Mesendoderm (in vitro differentiated cells): ENCODE measurements around the gene PPP3R1. TPM values are rescaled to one million over a fixed set of nuclear protein-coding genes. Genes with fewer than 3 reads are reported as not detected.

Experiments used
- DNase-seq: peaks from one replicate; pipeline ENCODE4 v3.0.0; 2013
- H2AK5ac ChIP-seq: 2 replicates; pipeline ENCODE4 v1.6.1; 2013; ENCODE audit warnings: low read length, inconsistent platforms
- H2BK120ac ChIP-seq: 2 replicates; pipeline ENCODE4 v1.6.1; 2013; ENCODE audit warnings: low read depth, mild to moderate bottlenecking, low read length, moderate library complexity, mixed read lengths
- H2BK15ac ChIP-seq: replicated peaks from 2 replicates; pipeline ENCODE4 v1.6.1; 2013; ENCODE audit warnings: low read depth, mild to moderate bottlenecking, moderate library complexity
- H2BK5ac ChIP-seq: 2 replicates; pipeline ENCODE4 v1.6.1; 2013; ENCODE audit warnings: low read length, inconsistent platforms
- H3K18ac ChIP-seq: 2 replicates; pipeline ENCODE4 v1.6.1; 2013; ENCODE audit warnings: mild to moderate bottlenecking, low read length, mixed read lengths
- H3K23ac ChIP-seq: one replicate; pipeline ENCODE4 v1.6.1; 2013; ENCODE audit warnings: low read length
- H3K27ac ChIP-seq: 2 replicates; pipeline ENCODE4 v1.5.1; 2013; ENCODE audit warnings: low read depth, mild to moderate bottlenecking, inconsistent platforms, low read length, moderate library complexity
- H3K27me3 ChIP-seq: 2 replicates; pipeline ENCODE4 v1.6.1; 2013; ENCODE audit warnings: low read length, control low read depth, mild to moderate bottlenecking, inconsistent platforms; ENCODE audit not compliant: insufficient read depth, poor library complexity
- H3K36me3 ChIP-seq: 2 replicates; pipeline ENCODE4 v1.6.1; 2013; ENCODE audit warnings: low read length, inconsistent platforms; ENCODE audit not compliant: control insufficient read depth, insufficient read depth
- H3K4ac ChIP-seq: one replicate; pipeline ENCODE4 v1.6.1; 2013; ENCODE audit warnings: low read depth, mild to moderate bottlenecking, low read length, moderate library complexity
- H3K4me1 ChIP-seq: 2 replicates; pipeline ENCODE4 v1.6.1; 2013; ENCODE audit warnings: low read depth, low read length, inconsistent platforms; ENCODE audit not compliant: control insufficient read depth
- H3K4me2 ChIP-seq: 2 replicates; pipeline ENCODE4 v1.6.1; 2013; ENCODE audit warnings: low read length
- H3K4me3 ChIP-seq: 2 replicates; pipeline ENCODE4 v1.5.1; 2013; ENCODE audit warnings: mild to moderate bottlenecking, low read length
- H3K56ac ChIP-seq: one replicate; pipeline ENCODE4 v1.6.1; 2013; ENCODE audit warnings: low read length
- H3K79me1 ChIP-seq: 2 replicates; pipeline ENCODE4 v1.6.1; 2013; ENCODE audit warnings: low read length, inconsistent platforms
- H3K79me2 ChIP-seq: 2 replicates; pipeline ENCODE4 v1.6.1; 2013; ENCODE audit warnings: mild to moderate bottlenecking, low read length; ENCODE audit not compliant: control insufficient read depth, insufficient read depth
- H3K9ac ChIP-seq: 2 replicates; pipeline ENCODE4 v1.6.1; 2013; ENCODE audit warnings: low read length, inconsistent platforms
- H4K5ac ChIP-seq: one replicate; pipeline ENCODE4 v1.6.1; 2013; ENCODE audit warnings: low read length
- H4K8ac ChIP-seq: one replicate; pipeline ENCODE4 v1.6.1; 2013; ENCODE audit warnings: low read depth, mild to moderate bottlenecking, control low read depth, low read length, moderate library complexity
- WGBS: extraction: QIAGEN DNeasy Blood & Tissue Kit; methylation state at CpG from one replicate; pipeline ENCODE4 v1.1.7; 2013; ENCODE audit warnings: low lambda C conversion rate, missing lambda C conversion rate; ENCODE audit not compliant: insufficient coverage; ENCODE audit errors: extremely low coverage; 5-methylcytosine and 5-hydroxymethylcytosine counted together
- polyA plus RNA-seq, 2 experiments: library from polyadenylated mRNA; stranded (reverse); fragments of 200-250 nt; gene quantifications; one replicate each; pipeline ENCODE4 v1.2.3, GENCODE V29; 2013

Gene PPP3R1
- polyA plus RNA-seq (2013, experiment 1 of 2), result 42.4 TPM
- 42.0 TPM for polyA plus RNA-seq (2013, experiment 2 of 2)

- Histone ChIP-seq H3K23ac (peak within 1 kb of the TSS; percentile 3), H3K9ac (peak within 1 kb of the TSS; percentile 96), H3K4me2 (peak within 1 kb of the TSS; percentile 51), H3K18ac (peak within 1 kb of the TSS; percentile 91), H3K4me1 (peaks cover 11% of the 10 kb centered on the region), H3K27me3 (no peaks in the 10 kb centered on the region), H3K4me3 (peak within 1 kb of the TSS; percentile 92), H3K4ac (peak within 1 kb of the TSS; percentile 100), H4K8ac (peak within 1 kb of the TSS; percentile 16), H2BK5ac (peak within 1 kb of the TSS; percentile 54), H3K56ac (peak within 1 kb of the TSS; percentile 97), H3K27ac (peak within 1 kb of the TSS; percentile 99), H3K79me1 (peaks cover 3% of the 10 kb centered on the region), H4K5ac (no peak within 1 kb of the TSS), H2BK15ac (no peak within 1 kb of the TSS), H3K36me3 (no peaks in the 10 kb centered on the region), H2AK5ac (peak within 1 kb of the TSS; percentile 37), H2BK120ac (peak within 1 kb of the TSS; percentile 33), H3K79me2 (peaks cover 35% of the 10 kb centered on the region)
- peak; percentile 97 for DNase-seq
- WGBS, result no CpG with 5 or more reads among the region's 79 CpGs
Measured at GRCh38 chr2:68252400-68253218, at the start of gene PPP3R1. TSS of gene PPP3R1 (minus strand) at chr2:68252532. CDS start at chr2:68252127, 405 bp downstream.

- Histone ChIP-seq H3K18ac (no peak overlapping the region), H3K4me3 (no peak overlapping the region), H4K5ac (no peak overlapping the region), H2BK5ac (no peak overlapping the region), H3K56ac (no peak overlapping the region), H3K4me1 (no peaks in the 10 kb centered on the region), H3K23ac (no peak overlapping the region), H2BK120ac (no peak overlapping the region), H3K27ac (no peak overlapping the region), H2AK5ac (no peak overlapping the region), H3K36me3 (no peaks in the 10 kb centered on the region), H3K9ac (no peak overlapping the region), H3K4me2 (no peak overlapping the region), H3K79me1 (no peaks in the 10 kb centered on the region), H4K8ac (no peak overlapping the region), H2BK15ac (no peak overlapping the region), H3K27me3 (no peaks in the 10 kb centered on the region), H3K4ac (no peak overlapping the region), H3K79me2 (no peaks in the 10 kb centered on the region)
- no peak for DNase-seq
Measured at GRCh38 chr2:68295516-68295915, 43.2 kb upstream of the PPP3R1 start.

GRCh38 chr2:68294913-68295312 lies 42.6 kb upstream of the PPP3R1 start:
- H3K4me1 ChIP-seq, result no peaks in the 10 kb centered on the region
- H3K79me2 ChIP-seq, result no peaks in the 10 kb centered on the region
- no peak for DNase-seq
- no peak overlapping the region for H3K9ac ChIP-seq
- H3K4me3 ChIP-seq, result no peak overlapping the region
- no peak overlapping the region for H3K56ac ChIP-seq
- no peak overlapping the region for H3K4me2 ChIP-seq
- no peak overlapping the region for H2AK5ac ChIP-seq
- no peak overlapping the region for H3K27ac ChIP-seq
- no peak overlapping the region for H2BK120ac ChIP-seq
- H3K36me3 ChIP-seq, result no peaks in the 10 kb centered on the region
- H3K23ac ChIP-seq, result no peak overlapping the region
- H2BK5ac ChIP-seq, result no peak overlapping the region
- H3K4ac ChIP-seq, result no peak overlapping the region
- H2BK15ac ChIP-seq, result no peak overlapping the region
- no peaks in the 10 kb centered on the region for H3K27me3 ChIP-seq
- H3K18ac ChIP-seq, result no peak overlapping the region
- no peak overlapping the region for H4K8ac ChIP-seq
- no peaks in the 10 kb centered on the region for H3K79me1 ChIP-seq
- no peak overlapping the region for H4K5ac ChIP-seq
- no CpG with 5 or more reads among the region's 2 CpGs for WGBS

- no CpG with 5 or more reads among the region's 3 CpGs for WGBS
- Histone ChIP-seq H3K4ac (no peak overlapping the region), H3K79me2 (no peaks in the 10 kb centered on the region), H4K5ac (no peak overlapping the region), H3K23ac (no peak overlapping the region), H3K4me3 (no peak overlapping the region), H3K36me3 (no peaks in the 10 kb centered on the region), H2BK5ac (no peak overlapping the region), H3K4me2 (no peak overlapping the region), H3K27me3 (no peaks in the 10 kb centered on the region), H2BK120ac (no peak overlapping the region), H3K56ac (no peak overlapping the region), H4K8ac (no peak overlapping the region), H2AK5ac (no peak overlapping the region), H3K18ac (no peak overlapping the region), H3K27ac (no peak overlapping the region), H3K79me1 (no peaks in the 10 kb centered on the region), H3K4me1 (no peaks in the 10 kb centered on the region), H3K9ac (no peak overlapping the region), H2BK15ac (no peak overlapping the region)
- DNase-seq, result no peak
Measured at GRCh38 chr2:68294187-68294586, 41.9 kb upstream of the PPP3R1 start.

GRCh38 chr2:68293755-68294154 lies 41.4 kb upstream of the PPP3R1 start:
- H3K4me1 ChIP-seq, result no peaks in the 10 kb centered on the region
- no peak overlapping the region for H2AK5ac ChIP-seq
- H3K4me3 ChIP-seq, result no peak overlapping the region
- no CpG with 5 or more reads among the region's 6 CpGs for WGBS
- H3K27ac ChIP-seq, result no peak overlapping the region
- no peak overlapping the region for H3K4ac ChIP-seq
- no peaks in the 10 kb centered on the region for H3K79me2 ChIP-seq
- no peak overlapping the region for H2BK15ac ChIP-seq
- H4K5ac ChIP-seq, result no peak overlapping the region
- H3K4me2 ChIP-seq, result no peak overlapping the region
- no peak for DNase-seq
- H3K23ac ChIP-seq, result no peak overlapping the region
- H2BK5ac ChIP-seq, result no peak overlapping the region
- H3K27me3 ChIP-seq, result no peaks in the 10 kb centered on the region
- no peak overlapping the region for H2BK120ac ChIP-seq
- H3K9ac ChIP-seq, result no peak overlapping the region
- H3K36me3 ChIP-seq, result no peaks in the 10 kb centered on the region
- no peak overlapping the region for H3K18ac ChIP-seq
- H4K8ac ChIP-seq, result no peak overlapping the region
- no peak overlapping the region for H3K56ac ChIP-seq
- no peaks in the 10 kb centered on the region for H3K79me1 ChIP-seq

- H3K18ac ChIP-seq, result no peak overlapping the region
- no CpG with 5 or more reads among the region's 4 CpGs for WGBS
Measured at GRCh38 chr2:68293024-68293423, 40.7 kb upstream of the PPP3R1 start.

More at GRCh38 chr2:68293024-68293423, 40.7 kb upstream of the PPP3R1 start:
- no peak overlapping the region for H3K56ac ChIP-seq
- no peak overlapping the region for H2AK5ac ChIP-seq
- no peaks in the 10 kb centered on the region for H3K27me3 ChIP-seq
- no peak overlapping the region for H4K5ac ChIP-seq
- no peak overlapping the region for H3K4me2 ChIP-seq
- H2BK5ac ChIP-seq, result no peak overlapping the region
- no peaks in the 10 kb centered on the region for H3K4me1 ChIP-seq
- no peak for DNase-seq
- no peak overlapping the region for H3K27ac ChIP-seq
- H3K23ac ChIP-seq, result no peak overlapping the region
- no peak overlapping the region for H3K9ac ChIP-seq
- H3K4ac ChIP-seq, result no peak overlapping the region
- no peak overlapping the region for H4K8ac ChIP-seq
- no peaks in the 10 kb centered on the region for H3K36me3 ChIP-seq
- no peak overlapping the region for H3K4me3 ChIP-seq
- H3K79me1 ChIP-seq, result no peaks in the 10 kb centered on the region
- H2BK15ac ChIP-seq, result no peak overlapping the region
- no peaks in the 10 kb centered on the region for H3K79me2 ChIP-seq
- H2BK120ac ChIP-seq, result no peak overlapping the region
